ENCODE measurements around the gene PLXNA2. TPM values are rescaled to one million over a fixed set of nuclear protein-coding genes. Genes with fewer than 3 reads are reported as not detected.

Gene PLXNA2
- total and polyA plus RNA-seq, 11 donors: 9.2 to 28.2 (median 18.0) TPM

DNA sequence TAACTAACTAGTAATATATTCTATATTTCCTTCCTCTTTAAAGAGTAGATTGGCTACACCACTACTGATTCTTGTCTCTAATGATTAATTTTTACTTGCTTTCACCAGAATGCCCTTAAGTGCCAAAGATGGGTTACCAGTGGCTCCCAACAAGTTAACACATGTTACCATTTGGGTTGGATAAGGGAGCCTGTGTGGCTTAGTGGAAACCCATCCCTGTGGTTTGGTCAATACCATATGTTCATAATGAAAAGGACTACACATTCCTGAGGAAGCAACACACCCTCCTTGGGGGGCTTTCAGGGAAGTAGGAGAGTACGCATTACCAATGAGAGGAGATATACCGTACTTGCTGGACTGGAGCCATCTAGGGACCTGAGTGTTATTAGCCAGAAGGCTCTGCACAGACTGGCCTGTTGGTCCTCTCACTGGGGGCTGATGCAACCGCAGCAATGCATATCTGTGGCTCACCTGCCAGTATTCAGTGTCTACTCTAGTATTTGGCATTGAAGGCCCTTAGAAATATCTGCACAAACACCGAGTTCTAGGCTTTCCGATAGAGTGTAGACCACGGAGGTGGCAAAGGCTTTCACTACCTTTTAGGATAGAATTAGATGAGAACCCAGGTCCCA is 29.3 kb upstream of the PLXNA2 start:
- no peak overlapping the region for H3K27ac ChIP-seq
- 87 to 94% (median 93%) methylated on average over 6 of the region's 6 CpGs for WGBS, 4 donors
- H3K4me1 ChIP-seq: peaks cover 0 to 15% (median 4%) of the 10 kb centered on the region in 12 donors
- H3K9me3 ChIP-seq: no peaks in the 10 kb centered on the region
- H3K4me3 ChIP-seq: no peak overlapping the region
- ATAC-seq (no peak), DNase-seq (no peak)
- H3K36me3 ChIP-seq: no peaks in the 10 kb centered on the region
- no peak for TF ChIP-seq POLR2A (IDR thresholded peaks at IDR 0.05)
- TF ChIP-seq, protein P1, sequence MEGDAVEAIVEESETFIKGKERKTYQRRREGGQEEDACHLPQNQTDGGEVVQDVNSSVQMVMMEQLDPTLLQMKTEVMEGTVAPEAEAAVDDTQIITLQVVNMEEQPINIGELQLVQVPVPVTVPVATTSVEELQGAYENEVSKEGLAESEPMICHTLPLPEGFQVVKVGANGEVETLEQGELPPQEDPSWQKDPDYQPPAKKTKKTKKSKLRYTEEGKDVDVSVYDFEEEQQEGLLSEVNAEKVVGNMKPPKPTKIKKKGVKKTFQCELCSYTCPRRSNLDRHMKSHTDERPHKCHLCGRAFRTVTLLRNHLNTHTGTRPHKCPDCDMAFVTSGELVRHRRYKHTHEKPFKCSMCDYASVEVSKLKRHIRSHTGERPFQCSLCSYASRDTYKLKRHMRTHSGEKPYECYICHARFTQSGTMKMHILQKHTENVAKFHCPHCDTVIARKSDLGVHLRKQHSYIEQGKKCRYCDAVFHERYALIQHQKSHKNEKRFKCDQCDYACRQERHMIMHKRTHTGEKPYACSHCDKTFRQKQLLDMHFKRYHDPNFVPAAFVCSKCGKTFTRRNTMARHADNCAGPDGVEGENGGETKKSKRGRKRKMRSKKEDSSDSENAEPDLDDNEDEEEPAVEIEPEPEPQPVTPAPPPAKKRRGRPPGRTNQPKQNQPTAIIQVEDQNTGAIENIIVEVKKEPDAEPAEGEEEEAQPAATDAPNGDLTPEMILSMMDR (IDR thresholded peaks at IDR 0.05): no peak
- peaks cover 0 to 22% (median 3%) of the 10 kb centered on the region in 9 donors for H3K27me3 ChIP-seq
- intact Hi-C loops (cut with DNase I): no loop called here

DNA sequence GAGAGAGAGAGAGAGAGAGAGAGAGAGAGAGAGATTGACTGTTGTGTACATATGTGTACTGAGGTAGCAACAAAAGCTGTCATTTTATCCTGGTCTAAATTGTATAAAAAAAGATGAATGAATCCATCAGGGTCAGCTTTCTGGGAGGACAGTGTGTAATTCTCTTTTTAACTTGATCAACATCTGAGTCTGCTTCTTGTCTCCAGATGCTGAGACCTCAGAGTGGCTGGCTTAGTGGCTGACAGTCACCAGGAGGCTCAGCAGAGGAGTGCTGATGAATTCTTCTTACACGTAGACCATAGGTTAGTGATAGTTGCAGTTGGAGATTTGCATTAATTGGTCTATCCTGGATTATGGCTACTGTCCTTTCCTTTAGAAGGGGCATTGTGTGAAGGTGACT is 28.5 kb upstream of the PLXNA2 start:
- intact Hi-C loops (cut with DNase I): no loop called here
- Histone ChIP-seq H3K9me3 (no peaks in the 10 kb centered on the region), H3K4me3 (no peak overlapping the region), H3K27me3 (peaks cover 0 to 26% (median 3%) of the 10 kb centered on the region in 9 donors), H3K4me1 (peaks cover 0 to 10% (median 4%) of the 10 kb centered on the region in 12 donors), H3K36me3 (no peaks in the 10 kb centered on the region), H3K27ac (no peak overlapping the region)
- TF ChIP-seq, protein P1 (IDR thresholded peaks at IDR 0.05): no peak
- no peak for TF ChIP-seq POLR2A (IDR thresholded peaks at IDR 0.05)
- DNase-seq (no peak), ATAC-seq (no peak)
- WGBS, 4 donors: 80 to 94% (median 92%) methylated on average over 1 of the region's 1 CpG

DNA sequence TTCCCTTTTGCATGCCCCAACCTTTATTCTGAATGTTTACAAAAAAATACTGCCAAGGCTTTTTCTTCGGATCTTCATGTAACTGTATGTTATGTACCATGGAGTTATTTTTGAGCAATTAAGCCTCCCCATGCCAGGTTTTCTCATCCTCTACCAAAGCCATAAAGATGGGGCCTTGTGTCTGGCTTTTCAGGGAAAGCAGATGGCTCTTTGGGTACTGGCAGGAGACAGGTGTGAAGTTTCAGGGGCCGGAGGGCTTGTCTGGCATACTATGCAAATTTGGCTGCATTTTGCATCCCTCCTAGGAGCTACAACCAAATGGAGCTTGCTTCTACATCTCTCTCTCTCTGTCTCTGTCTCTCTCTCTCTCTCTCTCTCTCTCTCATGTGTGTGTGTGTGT is 28.1 kb upstream of the PLXNA2 start:
- Histone ChIP-seq H3K4me1 (peaks cover 0 to 10% (median under 1%) of the 10 kb centered on the region in 12 donors), H3K4me3 (no peak overlapping the region), H3K27me3 (peaks cover 0 to 30% (median 3%) of the 10 kb centered on the region in 9 donors), H3K36me3 (no peaks in the 10 kb centered on the region), H3K9me3 (no peaks in the 10 kb centered on the region), H3K27ac (no peak overlapping the region)
- 65 to 90% (median 87%) methylated on average over 2 of the region's 2 CpGs for WGBS, 4 donors
- DNase-seq: no peak
- TF ChIP-seq POLR2A (IDR thresholded peaks at IDR 0.05): no peak
- TF ChIP-seq, protein P1 (IDR thresholded peaks at IDR 0.05): no peak
- intact Hi-C loops (cut with DNase I): no loop called here
- ATAC-seq: no peak

DNA sequence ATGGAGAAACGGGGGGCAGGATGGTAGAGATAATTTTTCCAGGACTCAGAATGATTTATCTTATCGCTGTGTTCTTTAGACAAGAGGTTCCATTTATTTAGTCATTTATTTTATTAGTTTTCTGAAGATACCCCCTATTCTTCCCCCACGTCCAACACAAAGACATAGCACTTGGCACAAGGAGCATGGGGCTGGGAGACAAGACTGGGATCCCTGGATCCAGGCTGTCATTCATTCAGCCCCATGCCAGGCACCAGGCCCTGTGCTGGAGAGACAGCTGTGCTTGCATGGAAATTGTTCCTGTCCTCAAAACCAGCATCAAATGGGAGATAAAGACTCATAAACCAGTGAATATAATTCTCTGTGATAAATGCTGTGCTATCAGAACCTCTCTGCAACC is 27.1 kb upstream of the PLXNA2 start:
- Histone ChIP-seq H3K4me3 (no peak overlapping the region), H3K27ac (no peak overlapping the region), H3K27me3 (peaks cover 0 to 38% (median 4%) of the 10 kb centered on the region in 9 donors), H3K9me3 (no peaks in the 10 kb centered on the region), H3K4me1 (peaks cover 0 to 10% (median 0%) of the 10 kb centered on the region in 12 donors), H3K36me3 (no peaks in the 10 kb centered on the region)
- intact Hi-C loops (cut with DNase I): no loop called here
- TF ChIP-seq, protein P1 (IDR thresholded peaks at IDR 0.05): no peak
- TF ChIP-seq POLR2A (IDR thresholded peaks at IDR 0.05): no peak
- WGBS, 4 donors: 88 to 92% (median 91%) methylated on average over 3 of the region's 3 CpGs
- DNase-seq: no peak
- ATAC-seq: no peak
